A549 (cell line): ENCODE measurements around the gene SYNPO2.

Experiments
- CEBPB ChIP-seq, 2 experiments: fragments of >200 bp in 1 of 2; sonication (Bioruptor Twin) in 1 of 2; formaldehyde crosslinking in 1 of 2; IDR thresholded peaks; 2 replicates each; pipeline ENCODE4 v1.6.1; 2012 to 2016
- CTCF ChIP-seq: fragments of >200 bp; sonication (Bioruptor Twin); formaldehyde crosslinking; IDR thresholded peaks from 3 replicates; pipeline ENCODE4 v1.5.1; 2016
- JUNB ChIP-seq: fragments of >200 bp; sonication (Bioruptor Twin); formaldehyde crosslinking; IDR thresholded peaks from 2 replicates; pipeline ENCODE4 v1.6.1; 2016
- RAD21 ChIP-seq, 2 experiments: fragments of >200 bp in 1 of 2; sonication (Bioruptor Twin) in 1 of 2; formaldehyde crosslinking in 1 of 2; IDR thresholded peaks in 1 of 2; conservative IDR thresholded peaks in 1 of 2; 2 replicates in 1 of 2; 3 replicates in 1 of 2; pipeline ENCODE4 v1.6.1; 2012 to 2018; ENCODE audit warnings: inconsistent platforms in 1 of 2
- USF2 ChIP-seq: fragments of 450-650 bp; IDR thresholded peaks from 2 replicates; pipeline ENCODE4 v1.6.1; 2014; ENCODE audit warnings: antibody characterized with exemption
- ZNF302 ChIP-seq: fragments of 250-450 bp; sonication (Bioruptor Pico); IDR thresholded peaks from 2 replicates; pipeline ENCODE4 v1.9.0; 2021; ENCODE audit warnings: inconsistent platforms, mild to moderate bottlenecking, moderate library complexity

GRCh38 chr4:118991686-118992085 is 103.0 kb downstream of the SYNPO2 start:
- TF ChIP-seq USF2 = no peak
- no peak for TF ChIP-seq CTCF
- TF ChIP-seq CEBPB (IDR thresholded peaks at IDR 0.05) = no peak
- TF ChIP-seq JUNB = no peak
- TF ChIP-seq RAD21 (conservative IDR thresholded peaks at IDR 0.05 in 1 of 2, IDR thresholded peaks at IDR 0.05 in 1 of 2) = no peak
- no peak for TF ChIP-seq ZNF302 (CRISPR knock-in tag)
